GM19455 (cell line): ENCODE data around the gene MCM3AP.

Source experiments
- ATAC-seq: cut with Tn5 transposase; IDR thresholded peaks from one replicate; pipeline ENCODE4 v1.9.1; 2021; ENCODE audit not compliant: unreplicated experiment

Gene MCM3AP

GRCh38 chr21:46274797-46275390 lies 10.5 kb downstream of the MCM3AP start:
- ATAC-seq: no peak

DNA sequence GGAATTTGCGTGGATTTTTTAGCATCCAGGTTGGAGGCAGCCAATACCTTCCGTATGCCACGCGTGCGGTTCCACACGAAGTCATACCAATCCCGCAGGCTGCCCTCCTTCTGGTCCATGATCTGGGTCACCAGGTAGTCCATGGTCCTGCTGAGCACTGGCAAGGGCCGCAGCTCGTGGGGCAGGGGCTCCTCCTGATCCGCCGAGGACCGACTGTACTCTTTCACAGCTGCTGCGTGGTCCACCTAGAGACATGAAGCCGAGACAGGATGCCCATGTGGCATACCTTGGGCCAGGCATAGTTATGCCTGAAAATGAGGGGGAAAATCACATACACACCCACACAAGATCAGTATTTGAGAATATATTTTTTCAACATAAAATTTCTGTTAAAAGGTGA lies 12.1 kb downstream of the MCM3AP start:
- ATAC-seq: no peak

- ATAC-seq: no peak
Measured at GRCh38 chr21:46269466-46269865, 15.9 kb downstream of the MCM3AP start.

DNA sequence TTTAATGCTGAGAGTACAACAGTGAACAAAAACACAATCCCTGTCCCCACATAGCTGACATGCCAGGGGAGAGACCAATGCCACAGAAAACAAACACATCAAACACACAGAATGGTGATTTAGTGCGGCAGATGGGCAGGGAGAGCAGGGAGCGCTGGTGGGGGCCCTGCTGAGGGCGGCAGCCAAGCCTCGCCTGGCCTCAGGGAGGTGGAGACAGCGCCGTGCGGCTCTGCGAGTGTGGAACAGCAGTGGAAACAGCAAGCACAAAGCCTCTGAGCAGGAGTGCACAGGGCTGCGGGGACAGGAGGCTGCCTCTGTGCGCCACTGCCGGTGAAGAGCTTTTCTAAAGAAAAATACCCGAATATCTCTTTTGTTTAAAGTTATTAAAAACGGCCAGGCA lies 17.0 kb downstream of the MCM3AP start:
- no peak for ATAC-seq

DNA sequence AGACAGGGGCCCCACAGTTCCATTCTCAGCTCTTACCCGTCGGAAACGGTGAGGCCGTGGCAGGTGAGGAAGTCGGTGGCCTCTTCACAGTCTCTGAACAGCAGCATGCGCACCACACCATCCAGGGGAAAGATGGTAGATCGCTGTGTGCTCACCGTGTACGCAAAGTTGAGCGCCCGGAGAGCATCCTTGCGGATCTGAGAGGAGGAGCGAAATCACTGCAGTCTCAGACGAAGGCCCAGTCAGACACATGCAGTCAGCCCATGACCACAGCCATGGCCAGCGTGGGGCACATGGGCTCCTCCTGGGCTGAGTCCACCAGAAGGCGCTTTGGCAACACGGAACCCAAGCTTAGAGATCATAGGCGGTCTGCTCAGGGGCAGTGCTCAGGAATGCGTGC lies 18.5 kb downstream of the MCM3AP start:
- ATAC-seq: no peak

DNA sequence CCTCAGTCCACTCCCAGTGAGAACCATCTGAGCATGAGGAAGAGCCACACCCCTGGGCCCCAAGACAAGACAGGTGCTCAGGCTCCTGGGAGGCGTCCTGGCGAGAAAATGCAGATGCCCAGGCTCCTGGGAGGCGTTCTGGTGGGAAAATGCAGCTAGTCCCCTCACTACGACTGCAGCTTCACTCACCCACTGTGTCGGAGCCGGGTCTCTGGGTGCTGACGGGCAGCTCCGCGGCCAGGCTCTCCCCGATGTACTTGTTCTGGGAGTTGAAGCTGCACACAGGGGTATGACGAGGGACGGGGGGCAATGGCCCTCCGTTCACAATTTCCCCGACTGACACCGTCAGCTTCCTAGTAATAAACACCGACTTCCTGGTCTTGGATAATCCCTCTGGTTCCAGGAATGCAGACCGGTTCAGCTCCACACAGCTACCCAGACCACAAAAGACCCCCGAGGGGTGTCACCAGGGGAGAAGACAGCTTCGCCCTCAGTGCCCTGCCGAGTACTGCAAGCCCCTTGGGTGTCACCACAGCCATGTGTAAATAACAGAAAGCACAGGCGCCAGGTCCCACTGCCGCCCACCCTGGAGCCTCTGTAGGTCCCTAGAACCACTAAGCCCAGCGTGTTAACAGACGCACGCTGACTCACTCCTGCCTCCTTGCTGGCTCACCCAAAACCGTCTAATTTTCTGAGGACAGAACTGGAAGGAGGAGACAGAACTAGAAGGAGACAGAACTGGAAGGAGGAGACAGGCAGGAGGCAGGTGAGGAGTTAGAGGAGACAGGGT lies 19.5 kb downstream of the MCM3AP start:
- ATAC-seq: no peak

- no peak for ATAC-seq
Measured at GRCh38 chr21:46264690-46265144, 20.7 kb downstream of the MCM3AP start.

DNA sequence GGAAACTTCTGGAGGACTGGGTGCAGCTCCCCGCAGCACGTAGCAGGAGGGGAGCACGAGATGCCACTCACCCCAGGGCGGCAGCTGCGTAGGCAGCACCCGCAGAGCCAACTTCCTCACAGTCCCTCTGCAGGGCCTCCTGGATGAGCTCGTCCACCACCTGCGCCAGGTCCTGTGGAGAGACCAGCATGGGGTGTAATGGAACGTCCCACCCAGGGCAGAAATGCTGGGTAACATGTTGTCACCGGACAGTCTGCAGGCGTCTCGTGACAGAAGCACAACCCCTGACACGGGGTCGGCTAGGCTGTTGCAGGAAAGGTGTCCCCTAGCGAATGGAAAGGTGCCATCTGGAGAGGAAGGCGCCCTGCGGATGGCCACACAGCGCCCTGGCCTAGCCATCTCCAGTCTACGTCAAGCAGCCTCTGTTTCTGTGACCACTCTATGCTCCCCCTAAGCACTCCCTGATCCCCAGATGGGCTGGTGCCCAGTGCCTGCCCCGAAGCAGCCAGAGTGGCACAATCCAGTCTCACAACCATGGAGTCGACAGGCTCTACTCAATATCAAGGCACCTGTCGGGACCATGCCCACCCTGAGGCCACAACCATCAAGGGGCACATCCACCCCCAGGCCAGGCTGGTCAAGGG lies 21.2 kb downstream of the MCM3AP start:
- ATAC-seq: no peak

- no peak for ATAC-seq
Measured at GRCh38 chr21:46256501-46256994, 28.9 kb downstream of the MCM3AP start.

GRCh38 chr21:46255758-46256337 lies 29.6 kb downstream of the MCM3AP start:
- no peak for ATAC-seq

DNA sequence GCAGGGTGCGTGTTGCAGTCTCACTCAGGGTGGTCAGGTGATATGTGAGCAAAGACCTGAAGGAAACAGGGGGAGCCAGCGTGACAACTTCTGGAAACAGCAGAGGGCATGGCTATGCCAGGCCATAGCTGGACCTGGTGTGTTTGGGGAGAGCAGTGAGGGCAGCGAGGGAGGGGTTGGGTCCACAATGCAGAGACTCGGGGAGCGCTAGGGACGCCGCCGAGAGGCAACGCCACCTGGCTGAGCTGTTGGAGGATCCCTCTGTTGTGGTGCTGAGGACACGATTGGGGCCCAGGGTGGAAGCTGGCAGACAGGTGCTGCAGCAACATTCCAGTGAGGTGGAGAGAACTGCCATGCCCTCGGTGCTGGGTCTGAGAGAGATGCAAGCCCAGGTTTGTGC lies 30.2 kb downstream of the MCM3AP start:
- no peak for ATAC-seq

DNA sequence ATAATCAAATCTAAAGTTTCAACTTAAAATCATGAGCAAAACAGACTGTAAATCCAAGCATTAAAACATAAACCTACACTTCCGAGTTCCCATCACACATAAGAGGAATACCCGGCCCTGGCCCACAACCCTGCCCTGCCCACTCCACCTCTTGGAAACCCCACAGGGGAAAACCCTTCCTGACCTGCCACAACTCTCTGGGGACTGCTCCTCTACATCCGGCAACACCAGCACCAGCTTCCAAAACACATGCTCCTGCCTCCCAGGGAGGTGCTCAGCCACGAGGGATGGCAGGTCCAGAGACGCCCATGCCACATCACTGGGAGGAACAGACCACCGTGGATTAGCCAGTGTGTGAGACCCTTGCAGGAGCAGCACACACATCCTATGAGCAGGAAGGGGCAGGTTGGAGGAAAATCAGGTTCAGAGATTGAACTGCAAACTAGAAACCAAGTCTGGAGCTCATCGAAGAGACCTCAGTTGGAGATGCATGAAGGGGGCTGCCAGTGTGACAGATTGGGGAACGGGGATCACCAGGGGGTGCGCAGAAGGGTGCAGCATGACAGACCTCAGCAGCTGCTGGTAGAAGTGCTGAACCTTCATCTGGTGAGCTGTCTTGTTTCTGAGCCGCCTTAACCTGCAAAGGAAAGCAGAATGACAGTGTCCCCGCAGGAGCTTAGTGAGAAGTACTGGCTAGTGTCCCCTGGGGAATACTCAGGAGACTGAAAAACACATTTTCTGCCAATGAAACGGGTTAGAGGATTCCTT lies 31.0 kb downstream of the MCM3AP start:
- ATAC-seq: no peak

DNA sequence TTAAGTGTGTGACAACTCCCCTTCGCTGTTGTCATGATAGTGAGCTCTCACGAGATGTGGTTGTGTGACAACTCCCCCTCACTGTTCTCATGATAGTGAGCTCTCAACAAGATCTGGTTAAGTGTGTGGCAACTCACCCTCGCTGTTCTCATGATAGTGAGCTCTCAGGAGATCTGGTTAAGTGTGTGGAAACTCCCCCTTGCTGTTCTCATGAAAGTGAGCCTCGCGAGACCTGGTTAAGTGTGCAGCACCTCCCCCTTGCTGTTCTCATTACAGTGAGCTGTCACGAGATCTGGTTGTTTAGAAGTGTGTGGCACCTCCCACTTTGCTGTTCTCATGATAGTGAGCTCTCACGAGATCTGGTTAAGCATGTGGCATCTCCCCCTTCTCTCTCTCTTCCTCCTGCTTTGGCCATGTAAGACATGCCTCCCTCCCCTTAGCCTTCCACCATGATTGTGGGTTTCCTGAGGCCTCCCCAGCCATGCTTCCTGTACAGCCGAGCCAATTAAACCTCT lies 31.7 kb downstream of the MCM3AP start:
- ATAC-seq: no peak

- ATAC-seq: no peak
Measured at GRCh38 chr21:46252840-46253239, 32.6 kb downstream of the MCM3AP start.

DNA sequence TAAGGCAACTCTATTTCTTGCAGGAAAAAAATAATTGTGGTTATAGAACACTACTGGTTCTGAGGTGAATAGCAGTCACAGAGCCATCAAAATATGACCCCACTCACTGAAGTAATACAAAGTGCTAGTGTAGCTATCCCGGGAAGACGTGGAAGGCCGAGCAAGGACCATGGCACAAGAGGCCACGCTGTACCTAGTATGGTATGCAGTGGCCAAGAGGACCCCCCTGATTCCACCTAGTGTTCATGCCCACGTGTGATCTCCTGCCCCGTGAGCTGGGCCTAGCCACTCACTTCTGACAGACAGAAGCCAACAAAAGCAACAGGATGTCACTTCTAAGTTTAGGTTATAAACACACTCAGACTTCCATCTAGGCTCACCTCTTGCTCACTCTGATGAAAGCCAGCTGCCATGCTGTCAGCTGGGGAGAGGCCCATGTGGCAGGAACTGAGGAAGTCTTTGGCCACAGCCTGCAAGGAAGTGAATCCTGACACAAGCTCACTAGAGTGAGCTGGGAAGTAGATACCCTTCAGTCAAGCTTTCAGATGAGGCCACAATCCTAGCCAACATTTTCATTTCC lies 35.2 kb downstream of the MCM3AP start:
- no peak for ATAC-seq

DNA sequence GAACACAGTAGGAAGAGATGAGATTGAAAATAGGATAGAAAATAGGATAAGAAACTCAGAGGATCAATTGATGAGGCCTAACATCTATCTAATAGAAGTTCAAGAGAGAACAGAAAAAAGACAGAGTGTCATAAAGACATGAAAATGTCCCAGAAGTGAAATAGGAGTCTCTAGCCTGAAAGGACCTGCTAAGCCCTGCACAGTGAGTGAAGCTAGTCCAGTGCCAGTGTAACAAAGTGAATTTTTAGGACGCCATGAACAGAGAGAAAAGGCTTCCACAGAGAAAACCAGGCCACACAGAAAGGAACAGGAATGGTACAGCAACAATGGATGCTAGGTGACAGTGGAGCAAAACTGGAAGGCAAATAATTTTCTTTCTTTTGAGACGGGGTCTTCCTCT lies 36.6 kb downstream of the MCM3AP start:
- no peak for ATAC-seq

GRCh38 chr21:46248422-46248782 lies 37.0 kb downstream of the MCM3AP start:
- ATAC-seq: no peak

- no peak for ATAC-seq
Measured at GRCh38 chr21:46247699-46248421, 37.6 kb downstream of the MCM3AP start.

GRCh38 chr21:46246345-46246744 lies 39.1 kb downstream of the MCM3AP start:
- ATAC-seq: no peak
